Stimulated activated CD8-positive, alpha-beta memory T cell treated with anti-CD3 and anti-CD28 coated beads, Interleukin-15, amount 100 ng/mL, for 4 hours (primary cell): Measurements from ENCODE around the gene CTSV.
"Not testable (repeated sequence)": the region's sequence is repeated elsewhere in the genome, so short reads cannot be mapped to it uniquely, and the experiment has no call there.

Source experiments
- DNase-seq, 2 donors: peaks; one replicate each; pipeline ENCODE4 v3.0.0-alpha.2; 2020; ENCODE audit warnings: low read depth in 2 of 2

Gene CTSV

DNA sequence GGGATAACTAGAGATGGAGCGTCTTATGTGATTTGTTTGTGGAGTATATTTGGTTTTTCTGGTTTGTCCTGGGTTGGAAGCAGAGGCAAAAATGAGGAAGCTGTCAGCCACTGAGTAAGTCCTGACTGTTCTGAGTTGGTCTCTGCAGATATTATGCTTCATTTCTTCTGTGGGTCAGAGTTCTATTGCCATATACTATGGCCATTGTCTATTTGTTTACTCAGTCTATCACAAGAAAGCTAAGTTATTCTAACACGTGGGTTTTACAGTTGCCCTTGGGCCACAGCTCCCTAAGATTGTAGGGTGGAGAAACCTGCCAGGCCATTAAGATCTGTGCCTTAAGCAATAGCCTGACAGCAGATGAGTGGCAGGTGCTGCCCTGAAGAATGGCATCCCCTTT is 3.0 kb upstream of the CTSV start:
- DNase-seq = no peak

DNA sequence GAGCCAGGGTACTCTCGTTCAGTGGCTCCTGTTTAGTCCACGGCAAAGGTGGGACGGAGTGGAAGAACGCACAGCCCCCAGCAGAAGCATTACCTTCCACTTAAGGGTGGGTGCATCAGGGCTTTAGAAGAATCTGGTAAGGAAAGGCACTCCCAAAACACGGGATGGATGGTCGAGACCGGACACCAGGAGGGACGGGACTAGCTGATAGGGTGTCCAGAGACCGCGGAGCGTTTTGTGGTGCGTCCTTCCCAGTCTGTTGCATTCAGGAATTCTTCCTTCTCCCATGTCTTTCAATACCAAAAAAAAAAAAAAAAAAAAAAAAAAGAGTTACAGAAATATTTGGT is 545 bp upstream of the CTSV start:
- no peak for DNase-seq

DNA sequence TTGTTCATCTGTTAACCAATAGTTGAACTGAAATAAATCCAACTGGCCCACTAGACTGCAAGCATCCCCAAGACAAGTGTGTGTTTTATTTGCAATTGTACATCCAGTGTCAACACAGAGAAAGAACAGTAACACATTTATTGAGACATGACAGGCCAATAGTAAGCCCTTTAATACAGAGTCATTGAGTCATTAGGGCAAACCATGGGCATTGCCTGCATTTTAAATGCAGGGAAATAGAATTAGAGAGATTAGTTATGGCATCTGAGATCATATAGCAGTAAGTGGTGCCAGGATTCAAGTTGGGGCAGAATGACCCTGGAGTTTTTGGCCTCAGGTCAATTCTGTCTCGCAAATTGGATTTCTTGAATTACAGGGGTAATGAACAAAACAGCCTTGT is 15.4 kb downstream of the CTSV start:
- DNase-seq = not testable (repeated sequence)

DNA sequence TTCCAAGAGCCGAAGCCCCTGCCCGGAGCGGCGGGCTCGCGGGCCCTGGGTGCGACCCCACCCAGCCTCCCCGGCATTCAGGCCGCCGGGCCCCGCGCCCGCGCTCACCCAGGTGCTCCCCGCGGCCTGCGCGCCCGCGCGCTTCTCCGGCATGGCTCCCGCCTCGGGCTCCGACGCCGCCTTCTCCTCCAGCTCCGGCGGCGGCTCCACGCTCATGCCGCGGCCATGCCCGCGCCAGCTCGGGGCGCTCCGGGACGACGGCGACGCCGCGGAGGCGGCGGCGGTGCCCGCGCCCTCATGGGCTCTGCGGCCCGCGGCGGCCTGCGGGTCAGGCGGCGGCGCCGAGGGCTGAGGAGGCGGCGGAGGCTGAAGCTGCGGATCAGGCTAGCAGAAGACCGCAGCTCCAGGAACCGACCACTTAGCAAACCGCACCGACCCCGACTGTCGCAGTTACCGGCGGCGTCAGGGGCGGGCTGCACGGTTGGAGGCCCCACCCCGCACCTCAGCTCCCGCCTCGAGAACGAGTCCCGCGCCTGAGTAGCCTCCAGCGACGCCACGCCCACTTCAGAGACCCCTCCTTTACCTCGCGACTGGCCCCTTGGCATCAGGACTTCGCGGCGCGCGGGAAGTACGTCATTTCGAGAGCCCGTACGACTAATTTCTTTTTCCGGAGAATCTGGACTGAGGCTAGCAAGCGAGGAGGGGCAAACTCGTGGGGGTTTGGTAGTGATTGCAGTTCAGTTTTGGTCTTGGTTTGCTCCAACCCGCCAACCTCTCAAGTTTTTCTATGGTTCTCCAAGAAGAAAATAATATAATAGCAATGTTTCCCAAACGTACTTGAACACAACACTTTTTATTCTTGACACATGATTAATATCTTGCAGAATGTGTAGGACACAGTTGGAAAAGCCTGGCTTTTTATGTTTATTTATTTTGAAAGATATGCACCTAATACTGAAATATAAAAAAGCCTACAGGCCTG is 25.5 kb downstream of the CTSV start:
- DNase-seq = peak; percentile 56 to 58

DNA sequence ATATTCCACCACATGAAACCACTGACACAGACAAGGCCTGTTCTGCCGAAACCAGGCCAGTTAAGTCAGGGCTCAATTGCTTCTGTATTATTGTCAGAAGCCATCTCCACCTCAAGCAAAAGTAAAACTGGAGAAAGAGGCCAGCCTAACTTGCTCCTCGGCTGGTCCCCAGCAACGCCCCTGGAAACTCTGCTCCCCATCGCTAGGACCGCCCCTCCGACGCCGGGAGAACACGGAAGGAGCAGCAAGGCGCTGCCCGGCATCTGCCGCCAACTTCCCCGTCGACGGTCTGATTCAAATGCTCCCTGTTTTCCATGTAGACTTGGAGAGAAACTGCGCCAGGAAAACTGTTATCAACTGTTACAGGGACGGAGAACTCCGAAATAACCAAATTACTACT is 26.3 kb downstream of the CTSV start:
- not testable (repeated sequence) for DNase-seq

DNA sequence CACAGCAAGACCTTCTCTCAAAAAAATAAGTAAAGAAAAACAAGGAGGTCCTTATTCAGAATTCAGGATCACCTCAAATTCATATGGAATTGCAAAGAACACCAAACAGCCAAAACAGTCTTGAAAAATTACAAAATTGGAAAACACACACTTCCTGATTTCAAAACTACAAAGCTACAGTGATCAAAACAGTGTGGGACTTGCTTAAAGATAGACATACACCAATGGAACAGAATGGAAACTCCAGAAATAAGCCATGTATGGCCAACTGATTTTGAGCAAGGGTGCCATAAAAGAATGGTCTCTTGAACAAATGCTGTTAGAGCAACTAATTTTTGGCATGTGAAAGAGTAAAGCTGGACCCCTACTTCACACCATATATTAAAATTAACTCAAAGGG is 36.7 kb downstream of the CTSV start:
- not testable (repeated sequence) for DNase-seq

DNA sequence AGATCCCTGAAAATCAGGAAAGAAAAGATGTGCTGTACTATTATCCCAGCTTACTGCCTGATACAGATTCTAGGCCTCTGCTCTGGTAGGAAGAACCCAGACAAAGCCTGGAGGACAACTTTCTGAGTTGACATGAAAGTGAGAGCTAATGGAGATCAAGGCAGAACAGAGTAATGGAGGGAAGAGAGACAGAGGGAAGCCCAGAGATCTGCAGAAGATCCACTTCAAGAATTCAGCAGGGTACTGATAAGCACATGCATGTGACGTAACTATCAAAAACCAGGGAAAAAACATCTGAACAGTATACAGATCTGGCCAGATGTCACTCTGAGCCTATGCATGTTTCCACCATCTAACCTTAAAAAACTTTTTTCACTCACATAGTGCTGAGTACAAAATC is 37.6 kb downstream of the CTSV start:
- DNase-seq = not testable (repeated sequence)

DNA sequence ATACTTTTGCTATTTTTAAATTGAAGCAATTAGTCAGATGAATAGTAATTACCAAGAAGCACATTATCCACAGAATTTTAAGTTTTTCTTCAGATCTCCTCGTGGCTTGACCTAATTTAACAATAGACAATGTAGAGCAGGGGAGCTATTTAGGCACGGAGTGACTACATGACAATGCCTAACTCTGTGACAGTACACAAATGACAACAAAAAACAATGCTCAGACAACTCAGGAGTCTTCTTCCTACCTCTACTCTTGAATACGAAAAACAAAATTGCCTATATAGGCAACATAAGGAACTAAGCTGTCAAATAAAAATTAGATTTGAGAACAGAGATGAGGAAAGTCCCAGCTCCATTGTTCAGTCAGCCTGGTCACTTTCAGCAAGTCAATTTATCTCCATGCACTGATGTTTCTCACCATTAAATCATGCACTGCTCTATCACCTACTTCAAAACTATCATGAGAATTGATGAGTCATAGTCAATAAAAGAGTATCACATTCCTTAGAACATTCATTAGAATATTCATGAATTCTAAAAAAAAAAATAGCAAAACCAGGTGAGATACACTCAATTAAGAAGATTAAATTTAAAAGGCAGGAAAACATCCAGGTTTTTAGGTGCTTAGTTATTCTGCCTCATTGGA is 38.7 kb downstream of the CTSV start:
- not testable (repeated sequence) for DNase-seq

DNA sequence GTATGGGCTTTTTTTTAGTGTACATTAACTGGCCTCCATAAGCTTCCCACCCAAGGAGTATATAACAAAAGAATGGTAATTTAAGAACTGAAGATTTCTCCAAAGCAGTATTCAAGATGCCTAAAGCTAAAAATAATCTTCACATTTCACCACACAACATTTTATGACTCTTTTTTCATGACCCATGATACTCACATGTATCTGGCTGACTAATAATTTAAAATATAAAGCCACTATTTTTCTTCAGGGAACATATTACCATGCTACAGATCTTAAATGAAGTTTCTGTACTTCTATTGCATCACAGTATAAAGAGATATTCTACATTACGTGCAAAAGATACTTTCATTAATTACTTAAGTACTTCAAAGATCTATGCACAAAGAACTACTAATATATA is 39.2 kb downstream of the CTSV start:
- DNase-seq = not testable (repeated sequence)

DNA sequence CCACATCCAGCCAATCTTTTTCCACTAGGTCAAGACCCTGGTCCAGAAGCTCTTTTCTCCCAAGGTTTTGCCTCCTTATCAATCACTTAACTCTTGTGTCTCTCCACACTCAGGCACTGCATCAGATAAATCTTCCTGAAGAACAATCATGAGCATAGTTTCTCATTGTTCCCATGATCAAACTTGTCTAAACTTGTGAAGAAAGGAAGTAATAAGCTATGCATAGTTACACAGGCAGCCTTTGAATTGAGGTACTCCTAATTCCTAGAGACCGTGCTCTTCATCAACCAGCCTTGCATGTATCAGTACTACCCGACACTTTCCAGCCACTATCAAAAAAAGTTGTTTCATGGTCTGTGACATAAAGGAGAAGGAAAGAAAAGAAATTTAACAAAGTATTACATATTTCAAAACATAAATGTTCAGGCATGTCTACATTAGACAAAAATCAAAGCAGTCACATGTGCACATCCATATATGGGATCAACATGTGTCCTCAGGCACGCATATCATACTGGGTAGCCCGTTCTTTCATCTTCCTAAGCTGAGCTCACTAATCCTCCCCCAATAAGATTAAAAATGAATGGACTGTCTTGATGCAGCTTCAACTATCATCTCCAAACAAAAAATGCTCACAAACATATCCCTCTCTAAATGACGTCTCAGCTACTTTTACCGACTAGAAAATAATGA is 41.8 kb downstream of the CTSV start:
- DNase-seq = not testable (repeated sequence)

DNA sequence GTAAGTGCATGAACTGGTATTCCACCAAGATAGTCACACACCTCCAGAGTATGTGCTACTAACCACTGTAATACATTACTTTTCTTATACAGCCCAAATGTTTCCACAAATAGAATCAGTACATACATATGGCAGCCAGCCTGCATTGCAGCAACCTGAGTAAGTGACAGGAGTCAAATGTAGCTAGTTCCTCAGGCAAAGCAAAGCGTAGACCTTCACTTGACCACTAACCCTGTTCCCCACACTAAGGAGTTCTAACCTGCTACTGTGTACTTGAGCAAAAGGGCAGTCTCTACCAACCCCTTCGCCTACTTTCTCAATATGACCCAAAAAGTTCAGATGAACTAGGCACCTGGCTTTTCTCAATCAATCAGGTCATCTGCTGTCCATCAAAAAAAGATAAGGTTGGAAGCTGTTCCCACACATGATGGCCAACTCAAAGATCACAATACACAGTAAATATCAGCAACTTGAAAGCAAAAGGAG is 44.4 kb downstream of the CTSV start:
- DNase-seq = not testable (repeated sequence)

DNA sequence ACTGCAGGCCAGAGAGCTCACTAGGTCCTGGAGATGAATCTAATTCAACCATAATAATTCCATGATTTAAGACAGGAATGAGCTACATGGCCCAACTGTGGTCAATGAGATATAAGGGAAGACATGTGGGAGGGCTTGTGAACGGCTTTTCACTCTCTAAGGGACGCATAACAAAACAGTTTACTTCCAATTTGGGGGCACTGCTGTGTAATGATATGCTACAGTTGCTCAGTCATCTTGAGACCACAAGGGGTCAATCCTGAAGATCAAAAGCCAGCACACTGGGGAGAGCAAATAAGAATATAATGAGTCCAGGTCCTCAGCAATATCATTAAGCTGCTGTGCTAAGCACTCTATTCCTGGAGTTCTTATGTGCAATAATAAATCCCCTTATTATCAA is 46.6 kb downstream of the CTSV start:
- not testable (repeated sequence) for DNase-seq

DNA sequence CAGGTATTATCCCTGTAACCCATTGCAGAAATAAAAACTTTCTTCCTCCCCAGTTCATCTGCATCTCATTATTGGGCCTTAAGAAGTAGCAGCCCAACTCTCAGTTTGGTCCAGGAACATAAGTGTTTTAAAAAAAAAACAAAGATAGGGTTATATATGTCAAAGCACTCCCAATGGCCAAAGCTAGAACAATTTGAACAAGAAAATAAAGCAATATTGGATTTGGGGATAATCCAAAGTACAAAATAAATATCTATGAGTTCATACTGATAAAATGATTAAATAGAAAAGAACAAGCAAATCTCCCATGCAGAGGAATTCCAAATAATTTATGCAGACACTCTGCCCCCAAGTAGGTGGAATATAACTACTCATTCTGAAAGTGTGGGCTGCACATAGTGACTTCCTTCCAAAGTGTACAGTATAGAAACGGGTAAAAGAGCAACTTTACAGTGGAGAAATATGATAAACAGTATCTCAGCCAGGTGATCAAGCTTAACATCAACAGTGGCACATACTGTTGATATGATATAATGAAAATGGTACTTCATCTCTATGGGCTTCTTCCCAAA is 49.1 kb downstream of the CTSV start:
- not testable (repeated sequence) for DNase-seq

DNA sequence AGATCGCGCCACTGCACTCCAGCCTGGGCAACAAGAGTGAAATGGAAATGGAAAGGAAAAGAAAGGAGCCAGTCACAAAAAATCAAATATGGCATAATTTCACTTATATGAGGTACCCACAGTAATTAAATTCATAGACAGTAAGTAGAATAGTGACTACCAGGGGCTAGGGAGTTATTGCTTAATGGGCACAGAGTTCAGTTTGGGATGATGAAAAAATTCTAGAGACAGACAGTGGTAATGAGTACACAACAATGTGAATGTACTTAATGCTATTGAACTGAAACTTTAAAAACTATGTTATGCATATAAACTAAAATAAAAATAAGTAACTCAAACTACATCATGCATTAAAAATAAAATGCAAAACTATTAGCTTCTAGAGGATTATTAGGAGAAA is 54.1 kb downstream of the CTSV start:
- not testable (repeated sequence) for DNase-seq

DNA sequence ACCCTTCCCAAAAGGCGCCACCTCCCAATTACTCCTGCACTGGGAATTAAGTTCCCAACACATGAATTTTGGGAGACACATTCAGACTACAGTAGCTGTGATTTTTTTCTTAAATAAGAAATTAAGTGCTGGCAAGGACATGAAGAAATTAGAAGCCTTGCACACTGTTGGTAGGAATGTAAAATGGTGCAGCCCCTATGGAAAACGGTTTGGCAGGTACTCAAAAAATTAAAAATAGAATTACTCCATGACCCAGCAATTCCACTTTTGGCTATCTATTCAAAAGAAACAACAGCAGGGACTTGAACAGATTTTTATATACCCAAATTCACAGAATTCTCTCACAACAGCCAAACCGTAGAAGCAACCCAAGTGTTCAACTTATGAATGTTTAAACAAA is 54.8 kb downstream of the CTSV start:
- DNase-seq = not testable (repeated sequence)

DNA sequence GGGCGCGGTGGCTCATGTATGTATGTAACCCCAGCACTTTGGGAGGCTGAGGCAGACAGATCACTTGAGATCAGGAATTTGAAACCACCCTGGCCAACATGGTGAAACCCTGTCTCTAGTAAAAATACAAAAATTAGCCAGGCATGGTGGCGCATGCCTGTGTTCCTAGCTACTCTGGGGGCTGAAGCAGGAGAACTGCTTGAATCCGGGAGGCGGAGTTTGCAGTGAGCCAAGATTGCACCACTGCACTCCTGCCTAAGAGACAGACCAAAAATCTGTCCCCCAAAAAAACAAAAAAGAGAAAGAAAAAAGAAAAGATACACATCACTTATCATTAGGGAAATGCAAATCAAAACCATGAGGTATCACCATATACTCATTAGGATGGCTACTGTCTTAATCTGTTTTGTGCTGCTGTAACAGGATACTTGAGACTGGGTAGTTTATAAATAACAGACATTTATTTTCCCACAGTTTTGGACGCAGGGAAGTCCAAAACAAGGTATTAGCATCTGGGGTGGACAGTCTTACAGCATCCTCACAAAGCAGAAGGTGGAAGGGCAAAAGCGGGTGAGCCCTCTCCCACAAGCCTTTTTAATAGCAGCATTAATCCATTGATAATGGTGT is 55.3 kb downstream of the CTSV start:
- DNase-seq = not testable (repeated sequence)
